A549 (cell line): Measurements from ENCODE around the gene MYL12A.

ENCODE experiments used
- CTCF ChIP-seq: fragments of >200 bp; sonication (Bioruptor Twin); formaldehyde crosslinking; IDR thresholded peaks from 3 replicates; pipeline ENCODE4 v1.5.1; 2016
- JUNB ChIP-seq: fragments of >200 bp; sonication (Bioruptor Twin); formaldehyde crosslinking; IDR thresholded peaks from 2 replicates; pipeline ENCODE4 v1.6.1; 2016
- KDM5A ChIP-seq: fragments of 200-600 bp; sonication (generic); IDR thresholded peaks from 2 replicates; pipeline ENCODE4 v1.6.1; 2016; ENCODE audit warnings: antibody characterized with exemption, mild to moderate bottlenecking
- RFX5 ChIP-seq: fragments of 450-650 bp; IDR thresholded peaks from 2 replicates; pipeline ENCODE4 v1.7.1; 2014; ENCODE audit warnings: antibody characterized with exemption, mild to moderate bottlenecking, moderate library complexity

- TF ChIP-seq KDM5A (no peak), JUNB (no peak), CTCF (no peak), RFX5 (no peak)
Measured at GRCh38 chr18:3205239-3205638, 42.4 kb upstream of the MYL12A start.
